ENCODE results near the gene STX16. TPM values are rescaled to one million over a fixed set of nuclear protein-coding genes. Genes with fewer than 3 reads are reported as not detected.

Gene STX16
- polyA plus RNA-seq, 3 donors, result 15.6 to 165 (median 27.4) TPM

DNA sequence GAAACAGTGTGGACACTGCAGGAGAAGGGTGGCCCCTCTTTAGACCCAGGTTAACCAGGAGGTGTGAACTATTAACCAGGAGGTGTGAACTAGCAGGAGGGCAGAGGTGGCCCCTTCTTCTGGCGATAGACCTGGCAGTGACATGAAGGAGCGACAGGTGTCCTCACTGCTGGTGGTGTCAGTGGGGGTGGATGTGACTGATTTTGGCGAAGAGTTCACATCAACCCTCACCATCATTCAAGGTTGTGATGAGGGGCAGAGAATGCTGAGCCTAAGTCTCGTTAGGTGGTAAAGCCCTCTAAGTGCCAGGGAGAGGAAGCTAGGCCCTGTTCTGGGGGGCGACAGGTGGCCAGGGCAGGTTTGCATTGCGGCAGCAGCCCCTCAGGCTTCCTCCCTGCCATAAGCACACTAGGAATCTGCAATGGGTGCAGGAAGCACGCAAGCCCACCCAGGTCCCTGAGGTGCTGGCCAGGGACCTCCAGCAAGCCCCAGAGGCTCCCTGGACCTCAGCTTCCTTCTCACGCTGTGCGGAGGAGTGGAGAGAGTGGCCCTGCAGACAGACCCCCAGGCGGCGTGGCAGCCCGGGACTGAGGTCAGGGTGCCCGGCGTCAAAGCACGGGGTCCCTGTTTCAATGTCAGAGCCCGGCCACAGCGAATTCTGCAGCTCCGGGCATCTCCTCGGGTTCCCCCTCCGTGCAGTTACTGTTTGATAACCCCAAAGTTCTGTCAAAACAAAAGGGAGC is 55.2 kb downstream of the STX16 start:
- no peaks in the 10 kb centered on the region for H3K27me3 Mint-ChIP-seq (ENCODE audit: low read depth in 3 of 3)
- Histone ChIP-seq H4K20me1 (ENCODE audit: insufficient read depth, low read length) (peaks cover 5% of the 10 kb centered on the region), H3K9ac (ENCODE audit: insufficient read depth, low read length, poor library complexity, severe bottlenecking) (no peak overlapping the region), H3K27me3 (ENCODE audit: control insufficient read depth in 2 of 2, insufficient read depth in 2 of 2, low read length in 2 of 2) (no peaks in the 10 kb centered on the region), H3K27ac (ENCODE audit: low read depth in 1 of 2, low read length in 2 of 2) (no peak overlapping the region), H3K9me3 (replicated peaks in 1 of 2; ENCODE audit: control insufficient read depth in 1 of 2, insufficient read depth in 1 of 2, low read length in 2 of 2) (no peaks in the 10 kb centered on the region), H3K4me2 (replicated peaks; ENCODE audit: extremely low read depth, low read length, poor library complexity, severe bottlenecking) (no peak overlapping the region), H2AFZ (ENCODE audit: insufficient read depth, low read depth, low read length, poor library complexity, severe bottlenecking) (no peak overlapping the region), H3K4me1 (ENCODE audit: control insufficient read depth in 1 of 2, insufficient read depth in 2 of 2, low read length in 2 of 2) (no peaks in the 10 kb centered on the region), H3K4me3 (replicated peaks in 1 of 3; ENCODE audit: low read depth in 2 of 3, low read length in 3 of 3) (no peak overlapping the region), H3K79me2 (ENCODE audit: insufficient read depth, low read length) (no peaks in the 10 kb centered on the region), H3K36me3 (replicated peaks in 1 of 2; ENCODE audit: control insufficient read depth in 1 of 2, insufficient read depth in 2 of 2, low read length in 2 of 2) (peaks cover 50 to 79% of the 10 kb centered on the region in 2 donors)
- whole genome bisulfite sequencing (ENCODE audit: insufficient coverage), result 97% methylated on average over 14 of the region's 20 CpGs
- H3K36me3 Mint-ChIP-seq, result peaks cover 52 to 78% of the 10 kb centered on the region in 2 donors
- TF ChIP-seq, protein P1, sequence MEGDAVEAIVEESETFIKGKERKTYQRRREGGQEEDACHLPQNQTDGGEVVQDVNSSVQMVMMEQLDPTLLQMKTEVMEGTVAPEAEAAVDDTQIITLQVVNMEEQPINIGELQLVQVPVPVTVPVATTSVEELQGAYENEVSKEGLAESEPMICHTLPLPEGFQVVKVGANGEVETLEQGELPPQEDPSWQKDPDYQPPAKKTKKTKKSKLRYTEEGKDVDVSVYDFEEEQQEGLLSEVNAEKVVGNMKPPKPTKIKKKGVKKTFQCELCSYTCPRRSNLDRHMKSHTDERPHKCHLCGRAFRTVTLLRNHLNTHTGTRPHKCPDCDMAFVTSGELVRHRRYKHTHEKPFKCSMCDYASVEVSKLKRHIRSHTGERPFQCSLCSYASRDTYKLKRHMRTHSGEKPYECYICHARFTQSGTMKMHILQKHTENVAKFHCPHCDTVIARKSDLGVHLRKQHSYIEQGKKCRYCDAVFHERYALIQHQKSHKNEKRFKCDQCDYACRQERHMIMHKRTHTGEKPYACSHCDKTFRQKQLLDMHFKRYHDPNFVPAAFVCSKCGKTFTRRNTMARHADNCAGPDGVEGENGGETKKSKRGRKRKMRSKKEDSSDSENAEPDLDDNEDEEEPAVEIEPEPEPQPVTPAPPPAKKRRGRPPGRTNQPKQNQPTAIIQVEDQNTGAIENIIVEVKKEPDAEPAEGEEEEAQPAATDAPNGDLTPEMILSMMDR (IDR thresholded peaks at IDR 0.05), result no peak
- H3K4me3 Mint-ChIP-seq, result no peak overlapping the region
- peaks cover 0 to 1% (median 0%) of the 10 kb centered on the region in 7 donors for H3K9me3 Mint-ChIP-seq
- no peak overlapping the region for H3K27ac Mint-ChIP-seq
- intact Hi-C loops (cut with micrococcal nuclease), result no loop called here
- DNase-seq, result peak in 1 of 3 donors; percentile 1
- no peaks in the 10 kb centered on the region for H3K4me1 Mint-ChIP-seq

DNA sequence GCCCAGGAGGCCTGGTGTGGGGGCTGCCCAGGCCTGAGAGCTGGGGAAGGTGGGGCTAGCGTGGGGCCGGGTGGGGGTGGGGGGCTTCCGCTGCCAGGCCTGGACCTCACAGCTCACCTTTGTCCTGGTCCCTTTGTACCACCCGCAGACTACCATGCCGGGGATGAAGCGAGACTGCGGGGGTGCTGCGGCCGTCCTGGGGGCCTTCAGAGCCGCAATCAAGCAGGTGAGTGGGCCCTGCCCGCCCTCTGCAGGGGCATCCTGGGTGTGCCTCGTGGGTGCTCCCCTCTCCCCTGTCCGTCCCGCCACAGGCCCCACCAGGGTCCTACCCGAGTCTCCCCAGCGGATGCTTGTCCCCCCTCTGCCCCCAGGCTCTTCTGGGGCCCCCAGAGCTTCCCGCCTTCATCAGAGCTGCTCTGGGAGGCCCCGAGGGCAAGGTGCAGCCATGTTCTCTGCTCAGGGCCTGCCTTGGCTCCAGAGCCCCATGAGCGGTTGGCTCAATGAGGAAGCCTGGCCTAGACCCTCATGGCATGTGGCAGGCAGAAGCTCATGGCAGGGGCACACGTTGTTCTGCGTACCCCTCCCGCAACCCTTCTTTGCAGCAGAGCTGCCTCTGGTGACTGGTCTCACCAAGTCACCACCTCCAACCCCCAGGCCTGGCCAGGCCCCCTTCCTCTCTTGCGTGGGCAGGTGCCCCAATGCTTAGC is 56.0 kb downstream of the STX16 start:
- peak in 1 of 3 donors; percentile 1 for DNase-seq
- no peak overlapping the region for H3K9ac ChIP-seq (ENCODE audit: insufficient read depth, low read length, poor library complexity, severe bottlenecking)

More for the DNA sequence above, 56.0 kb downstream of the STX16 start:
- Mint-ChIP-seq H3K27me3 (ENCODE audit: low read depth in 3 of 3) (no peaks in the 10 kb centered on the region), H3K27ac (no peak overlapping the region), H3K9me3 (peaks cover 0 to 1% (median 0%) of the 10 kb centered on the region in 7 donors), H3K4me1 (no peaks in the 10 kb centered on the region), H3K4me3 (no peak overlapping the region), H3K36me3 (peaks cover 48 to 70% of the 10 kb centered on the region in 2 donors)
- Histone ChIP-seq H3K4me3 (replicated peaks in 1 of 3; ENCODE audit: low read depth in 2 of 3, low read length in 3 of 3) (no peak overlapping the region), H4K20me1 (ENCODE audit: insufficient read depth, low read length) (peaks cover 1% of the 10 kb centered on the region), H2AFZ (ENCODE audit: insufficient read depth, low read depth, low read length, poor library complexity, severe bottlenecking) (no peak overlapping the region), H3K4me1 (ENCODE audit: control insufficient read depth in 1 of 2, insufficient read depth in 2 of 2, low read length in 2 of 2) (no peaks in the 10 kb centered on the region), H3K36me3 (replicated peaks in 1 of 2; ENCODE audit: control insufficient read depth in 1 of 2, insufficient read depth in 2 of 2, low read length in 2 of 2) (peaks cover 42 to 71% of the 10 kb centered on the region in 2 donors), H3K4me2 (replicated peaks; ENCODE audit: extremely low read depth, low read length, poor library complexity, severe bottlenecking) (no peak overlapping the region), H3K27ac (ENCODE audit: low read depth in 1 of 2, low read length in 2 of 2) (no peak overlapping the region), H3K79me2 (ENCODE audit: insufficient read depth, low read length) (no peaks in the 10 kb centered on the region), H3K27me3 (ENCODE audit: control insufficient read depth in 2 of 2, insufficient read depth in 2 of 2, low read length in 2 of 2) (no peaks in the 10 kb centered on the region), H3K9me3 (replicated peaks in 1 of 2; ENCODE audit: control insufficient read depth in 1 of 2, insufficient read depth in 1 of 2, low read length in 2 of 2) (no peaks in the 10 kb centered on the region)
- TF ChIP-seq, protein P1 (IDR thresholded peaks at IDR 0.05), result no peak
- intact Hi-C loops (cut with micrococcal nuclease), result no loop called here
- 97% methylated on average over 19 of the region's 23 CpGs for WGBS (ENCODE audit: insufficient coverage)

Data from CD14-positive monocyte (primary cell).